Parathyroid adenoma (tissue), 2 donors: ENCODE data around the gene TEDC1.

Source experiments
- H2AFZ ChIP-seq: fragments of 300-600 bp; sonication (generic); one replicate; pipeline ENCODE4 v1.7.0; 2017; ENCODE audit warnings: antibody characterized with exemption, mild to moderate bottlenecking
- H3K27ac ChIP-seq: fragments of 300-600 bp; sonication (generic); one replicate; pipeline ENCODE4 v1.7.0; 2017
- H3K27me3 ChIP-seq: fragments of 300-600 bp; sonication (generic); one replicate; pipeline ENCODE4 v1.7.0; 2017; ENCODE audit warnings: low read length; ENCODE audit not compliant: control insufficient read depth, insufficient read depth
- H3K36me3 ChIP-seq: fragments of 300-600 bp; sonication (generic); one replicate; pipeline ENCODE4 v1.7.0; 2017; ENCODE audit warnings: low read length; ENCODE audit not compliant: control insufficient read depth, insufficient read depth
- H3K4me1 ChIP-seq: fragments of 300-600 bp; sonication (generic); one replicate; pipeline ENCODE4 v1.7.0; 2017; ENCODE audit warnings: control low read depth
- H3K4me2 ChIP-seq: fragments of 300-600 bp; sonication (generic); one replicate; pipeline ENCODE4 v1.7.0; 2017; ENCODE audit warnings: low read length
- H3K4me3 ChIP-seq: fragments of 300-600 bp; sonication (generic); one replicate; pipeline ENCODE4 v1.7.0; 2017; ENCODE audit warnings: low read depth, low read length
- H3K79me2 ChIP-seq: fragments of 300-600 bp; sonication (generic); one replicate; pipeline ENCODE4 v1.7.0; 2017; ENCODE audit warnings: control low read depth
- H3K9ac ChIP-seq: fragments of 300-600 bp; sonication (generic); one replicate; pipeline ENCODE4 v1.7.0; 2017; ENCODE audit warnings: mild to moderate bottlenecking
- H3K9me3 ChIP-seq: fragments of 300-600 bp; sonication (generic); one replicate; pipeline ENCODE4 v1.7.0; 2017; ENCODE audit warnings: low read length; ENCODE audit not compliant: control insufficient read depth
- CTCF ChIP-seq: fragments of 300-600 bp; sonication (generic); IDR thresholded peaks from one replicate; pipeline ENCODE4 v1.7.0; 2017; ENCODE audit warnings: antibody characterized with exemption, mild to moderate bottlenecking
- donor health status: primary hyperparathyroidism.

The TEDC1 gene

DNA sequence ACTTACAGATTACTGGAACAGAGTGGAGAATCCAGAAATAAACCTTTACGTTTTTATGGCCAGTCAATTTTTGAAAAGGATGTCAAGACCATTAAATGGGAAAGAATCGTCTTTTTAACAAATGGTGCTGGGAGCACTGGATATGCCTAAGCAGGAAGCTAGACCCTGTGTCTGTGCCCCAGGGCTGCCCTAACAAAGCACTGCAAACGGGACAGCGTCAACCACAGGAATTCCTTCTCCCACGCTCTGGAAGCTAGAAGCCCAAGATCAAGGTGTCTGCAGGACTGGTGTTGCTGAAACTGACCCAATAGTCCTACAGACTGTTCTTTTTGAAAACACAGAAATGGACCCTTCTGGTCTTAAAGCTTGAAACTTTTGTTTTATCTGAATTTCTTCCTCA lies 26.1 kb downstream of the TEDC1 start:
- no peak for TF ChIP-seq CTCF
- Histone ChIP-seq H3K79me2 (no peaks in the 10 kb centered on the region), H3K4me1 (no peaks in the 10 kb centered on the region), H2AFZ (no peak overlapping the region), H3K27ac (no peak overlapping the region), H3K9ac (no peak overlapping the region), H3K27me3 (no peaks in the 10 kb centered on the region), H3K4me2 (no peak overlapping the region), H3K4me3 (no peak overlapping the region), H3K9me3 (no peaks in the 10 kb centered on the region), H3K36me3 (no peaks in the 10 kb centered on the region)

GRCh38 chr14:105519946-105520698 lies 29.1 kb downstream of the TEDC1 start:
- no peak overlapping the region for H3K4me2 ChIP-seq
- TF ChIP-seq CTCF, result no peak

DNA sequence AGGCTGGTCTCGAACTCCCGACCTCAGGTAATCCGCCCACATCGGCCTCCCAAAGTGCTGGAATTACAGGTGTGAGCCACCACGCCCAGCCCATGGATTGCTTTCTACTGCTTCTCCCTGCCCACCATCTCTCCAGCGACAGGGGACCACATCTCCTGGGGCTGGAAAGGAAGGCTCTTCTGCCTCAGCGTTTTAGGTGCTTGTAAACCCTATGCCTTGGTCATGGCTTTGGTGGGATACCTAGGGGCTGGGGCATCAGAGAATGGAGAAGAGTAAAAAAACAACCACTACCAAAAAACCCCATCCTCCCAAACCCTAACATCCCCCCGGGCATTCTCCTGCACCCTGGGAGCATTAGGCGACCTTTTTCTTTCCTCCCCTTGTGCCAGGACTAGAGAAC lies 34.3 kb downstream of the TEDC1 start:
- Histone ChIP-seq H3K79me2 (no peaks in the 10 kb centered on the region), H3K9me3 (no peaks in the 10 kb centered on the region), H3K9ac (no peak overlapping the region), H3K4me2 (peak overlapping the region; percentile 89), H3K36me3 (no peaks in the 10 kb centered on the region), H3K4me1 (peaks cover 6% of the 10 kb centered on the region), H2AFZ (peak overlapping the region; percentile 96), H3K27ac (peak overlapping the region; percentile 84), H3K27me3 (no peaks in the 10 kb centered on the region), H3K4me3 (peak overlapping the region; percentile 52)
- no peak for TF ChIP-seq CTCF

More at GRCh38 chr14:105519946-105520698, 29.1 kb downstream of the TEDC1 start:
- Histone ChIP-seq H3K9me3 (no peaks in the 10 kb centered on the region), H3K27me3 (no peaks in the 10 kb centered on the region), H3K9ac (no peak overlapping the region), H3K79me2 (no peaks in the 10 kb centered on the region), H3K4me1 (no peaks in the 10 kb centered on the region), H3K27ac (no peak overlapping the region), H3K4me3 (no peak overlapping the region), H3K36me3 (no peaks in the 10 kb centered on the region), H2AFZ (no peak overlapping the region)

- Histone ChIP-seq H3K27me3 (no peaks in the 10 kb centered on the region), H2AFZ (peak within 1 kb of the TSS; percentile 96), H3K9ac (peak within 1 kb of the TSS; percentile 84), H3K4me1 (peaks cover 6% of the 10 kb centered on the region), H3K4me3 (peak within 1 kb of the TSS; percentile 72), H3K4me2 (peak within 1 kb of the TSS; percentile 98), H3K9me3 (no peaks in the 10 kb centered on the region), H3K36me3 (no peaks in the 10 kb centered on the region), H3K79me2 (no peaks in the 10 kb centered on the region), H3K27ac (peak within 1 kb of the TSS; percentile 84)
- no peak for TF ChIP-seq CTCF
These were observed 35.1 kb downstream of the TEDC1 start, which contains the start of gene TMEM121 for GRCh38 chr14:105525861-105526775. Gene TMEM121 (plus strand): TSS chr14:105526583. CDS start chr14:105528835, 2,252 bp downstream.
